Stimulated activated CD4-positive, alpha-beta T cell treated with anti-CD3 and anti-CD28 coated beads, Interleukin-1b, Interleukin-23, amount 100 ng/mL, for 4 hours (primary cell): ENCODE data around the gene TBX10.
"Not testable (repeated sequence)": the region's sequence is repeated elsewhere in the genome, so short reads cannot be mapped to it uniquely, and the experiment has no call there.

Experiments used
- DNase-seq, 2 donors: peaks; one replicate each; pipeline ENCODE4 v3.0.0-alpha.2; 2020; ENCODE audit warnings: low read depth in 2 of 2

The TBX10 gene

GRCh38 chr11:67600324-67601029 lies 39.1 kb downstream of the TBX10 start:
- DNase-seq, result no peak

GRCh38 chr11:67599149-67599548 lies 40.4 kb downstream of the TBX10 start:
- no peak for DNase-seq

- not testable (repeated sequence) for DNase-seq
These were observed 41.6 kb downstream of the TBX10 start for GRCh38 chr11:67597963-67598362.

- not testable (repeated sequence) for DNase-seq
These were observed 42.1 kb downstream of the TBX10 start for GRCh38 chr11:67597458-67597857.

GRCh38 chr11:67596753-67597300 lies 42.7 kb downstream of the TBX10 start:
- no peak for DNase-seq

GRCh38 chr11:67594480-67594879 lies 45.1 kb downstream of the TBX10 start:
- DNase-seq, result no peak

- no peak for DNase-seq
These were observed 46.0 kb downstream of the TBX10 start for GRCh38 chr11:67593565-67593905.

GRCh38 chr11:67592880-67593564 lies 46.5 kb downstream of the TBX10 start:
- no peak for DNase-seq

GRCh38 chr11:67588899-67589415 lies 50.6 kb downstream of the TBX10 start:
- DNase-seq, result not testable (repeated sequence)

- no peak for DNase-seq
These were observed 51.4 kb downstream of the TBX10 start for GRCh38 chr11:67588136-67588503.

GRCh38 chr11:67586568-67587250 lies 52.9 kb downstream of the TBX10 start:
- DNase-seq, result no peak

- no peak for DNase-seq
These were observed 53.7 kb downstream of the TBX10 start for GRCh38 chr11:67585911-67586310.

- DNase-seq, result no peak
These were observed 54.4 kb downstream of the TBX10 start for GRCh38 chr11:67584881-67585873.

GRCh38 chr11:67584205-67584880 lies 55.2 kb downstream of the TBX10 start:
- DNase-seq, result no peak

GRCh38 chr11:67583247-67584204 lies 56.0 kb downstream of the TBX10 start, which contains the start of gene GSTP1:
TSS of gene GSTP1 (plus strand) at chr11:67583812. CDS start at chr11:67583844, 32 bp downstream.
- peak; percentile 55 to 83 for DNase-seq

GRCh38 chr11:67582011-67582410 lies 57.6 kb downstream of the TBX10 start:
- no peak for DNase-seq

GRCh38 chr11:67581469-67581868 lies 58.1 kb downstream of the TBX10 start:
- no peak for DNase-seq
